ENCODE results near the gene TMBIM4. TPM values are rescaled to one million over a fixed set of nuclear protein-coding genes. Genes with fewer than 3 reads are reported as not detected.

TMBIM4 gene, protein sequence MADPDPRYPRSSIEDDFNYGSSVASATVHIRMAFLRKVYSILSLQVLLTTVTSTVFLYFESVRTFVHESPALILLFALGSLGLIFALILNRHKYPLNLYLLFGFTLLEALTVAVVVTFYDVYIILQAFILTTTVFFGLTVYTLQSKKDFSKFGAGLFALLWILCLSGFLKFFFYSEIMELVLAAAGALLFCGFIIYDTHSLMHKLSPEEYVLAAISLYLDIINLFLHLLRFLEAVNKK
- 48.9 to 58.8 TPM (median 53.1 TPM) in 5 replicates for total RNA-seq (2022; extraction: Qiagen RNA extraction)

GRCh38 chr12:66169221-66170170, at the start of gene TMBIM4:
TMBIM4 (minus strand) TSS chr12:66169996; CDS start chr12:66169951, 45 bp downstream.

GRCh38 chr12:66188584-66189485, 19.0 kb upstream of the TMBIM4 start, which contains the start of gene IRAK3:
IRAK3 (plus strand) TSS chr12:66189214; CDS start chr12:66189300, 86 bp downstream.

GRCh38 chr12:66130267-66131066, 39.3 kb downstream of the TMBIM4 start, which contains the start of gene LLPH:
LLPH (minus strand) TSS chr12:66130750; CDS start chr12:66129106, 1,644 bp downstream.

Other genes with a start within 250 kb of the TMBIM4 start
- 58.7 to 67.4 TPM (median 61.8 TPM) in 5 replicates for gene LLPH, start 39.2 kb downstream of the TMBIM4 start, total RNA-seq (2022; extraction: Qiagen RNA extraction)
- 1.3 to 1.9 TPM (median 1.5 TPM) in 5 replicates for gene IRAK3, start 19.2 kb upstream of the TMBIM4 start, total RNA-seq (2022; extraction: Qiagen RNA extraction)
- 0.83 to 1.7 TPM (median 1.4 TPM) in 5 replicates for gene HELB, start 132.5 kb upstream of the TMBIM4 start, total RNA-seq (2022; extraction: Qiagen RNA extraction)